PFSK-1 (cell line): ENCODE results near the gene AQP5.

Experiments
- FOXP2 ChIP-seq: optimal IDR thresholded peaks from 2 replicates; pipeline ENCODE3; 2011; ENCODE audit warnings: borderline replicate concordance, control low read depth, inconsistent platforms; ENCODE audit not compliant: insufficient read depth; ENCODE audit errors: extremely low read length, extremely low read depth
- POLR2AphosphoS5 ChIP-seq: IDR thresholded peaks from 2 replicates; pipeline ENCODE4 v1.6.1; 2012; ENCODE audit warnings: low read depth, mild to moderate bottlenecking, control low read depth, low read length, moderate library complexity
- REST ChIP-seq, 2 experiments: IDR thresholded peaks; 2 replicates each; pipeline versions ENCODE4 v1.6.1 to v1.8.0; 2011 to 2012; ENCODE audit warnings: low read depth in 2 of 2, low read length in 2 of 2, control low read depth in 1 of 2, inconsistent platforms in 1 of 2, mild to moderate bottlenecking in 1 of 2, moderate library complexity in 1 of 2; ENCODE audit not compliant: insufficient read depth in 1 of 2
- SIN3A ChIP-seq: IDR thresholded peaks from 2 replicates; pipeline ENCODE4 v1.6.1; 2012; ENCODE audit warnings: mild to moderate bottlenecking, low read length, moderate library complexity, borderline replicate concordance; ENCODE audit not compliant: insufficient read depth
- TAF1 ChIP-seq: IDR thresholded peaks from 2 replicates; pipeline ENCODE4 v1.6.1; 2012; ENCODE audit warnings: low read length, control low read depth, borderline replicate concordance; ENCODE audit not compliant: insufficient read depth

AQP5 gene

DNA sequence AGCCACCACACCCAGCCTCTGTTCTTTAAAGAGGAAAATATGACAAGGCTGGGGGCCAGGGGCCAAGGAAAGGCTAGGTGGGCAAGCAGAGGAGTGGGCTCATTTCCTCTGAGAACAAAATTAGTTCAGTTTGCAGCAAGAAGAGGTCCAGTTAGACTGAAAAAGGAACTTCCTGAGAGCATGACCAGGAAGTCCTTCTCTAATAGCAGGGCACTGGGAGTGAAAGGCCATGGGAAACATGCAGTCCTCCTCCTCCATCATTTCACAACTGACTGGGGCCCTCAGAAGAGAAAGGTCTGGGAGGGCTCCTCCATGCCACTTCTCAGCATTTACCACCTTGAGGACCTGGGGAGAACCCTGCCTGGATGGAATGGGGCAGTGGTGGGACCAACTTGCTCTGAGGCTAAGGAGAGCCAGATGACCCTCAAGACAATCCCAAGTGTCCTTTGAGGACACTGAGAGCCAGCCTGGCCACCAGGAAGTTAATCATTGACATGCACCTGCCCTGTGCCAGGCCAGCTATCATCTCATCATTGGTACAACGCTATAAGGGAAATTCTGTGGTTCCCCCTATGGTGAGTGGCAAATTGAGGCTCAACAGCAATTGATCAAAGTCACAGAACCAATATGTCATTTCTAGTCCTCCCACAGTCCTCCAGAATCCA is 9.1 kb upstream of the AQP5 start:
- TF ChIP-seq TAF1: no peak
- no peak for TF ChIP-seq REST (IDR thresholded peaks at IDR 0.05; ENCODE audit: insufficient read depth in 1 of 2, low read depth in 2 of 2, low read length in 2 of 2)
- no peak for TF ChIP-seq SIN3A
- no peak for TF ChIP-seq FOXP2

DNA sequence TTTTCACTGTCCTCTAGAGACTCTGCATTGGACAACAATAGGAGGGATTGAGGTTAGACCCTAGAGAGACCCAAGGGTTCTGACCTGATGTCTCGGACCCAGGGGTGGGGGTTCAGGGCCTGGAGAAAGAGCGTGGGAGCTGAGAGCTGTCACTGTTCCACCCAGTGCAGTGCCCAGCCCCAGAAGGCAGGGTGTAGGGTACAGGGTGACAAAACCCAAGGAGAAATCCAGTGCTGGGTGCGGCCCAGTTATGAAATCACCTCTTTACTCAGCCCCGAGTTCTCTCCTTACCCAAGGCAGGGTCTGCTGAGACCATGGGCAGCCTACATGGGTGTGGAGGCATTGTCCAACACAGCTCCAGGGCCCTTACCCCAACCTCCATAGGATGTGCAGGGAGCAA is 8.5 kb upstream of the AQP5 start:
- no peak for TF ChIP-seq FOXP2
- TF ChIP-seq TAF1: no peak
- no peak for TF ChIP-seq REST (IDR thresholded peaks at IDR 0.05; ENCODE audit: insufficient read depth in 1 of 2, low read depth in 2 of 2, low read length in 2 of 2)
- TF ChIP-seq SIN3A: no peak
- TF ChIP-seq POLR2AphosphoS5: no peak

GRCh38 chr12:49953961-49954846 is 7.5 kb upstream of the AQP5 start:
- TF ChIP-seq POLR2AphosphoS5 (no peak), TAF1 (no peak), FOXP2 (no peak), REST (IDR thresholded peaks at IDR 0.05; ENCODE audit: insufficient read depth in 1 of 2, low read depth in 2 of 2, low read length in 2 of 2) (no peak), SIN3A (no peak)

- TF ChIP-seq TAF1 (no peak), POLR2AphosphoS5 (no peak), SIN3A (no peak), FOXP2 (no peak), REST (IDR thresholded peaks at IDR 0.05; ENCODE audit: insufficient read depth in 1 of 2, low read depth in 2 of 2, low read length in 2 of 2) (no peak)
These were observed 6.5 kb upstream of the AQP5 start for GRCh38 chr12:49954863-49955830.
